ENCODE measurements around the gene RSPH9.

Gene RSPH9

GRCh38 chr6:43674921-43675320 lies 30.1 kb downstream of the RSPH9 start:
- Histone ChIP-seq H3K36me3 (ENCODE audit: insufficient read depth, low read length) (peaks cover 81% of the 10 kb centered on the region; the same call in 1 of the 2 replicates), H3K27ac (no peak overlapping the region), H3K9me3 (ENCODE audit: low read depth, low read length) (no peaks in the 10 kb centered on the region), H3K9ac (ENCODE audit: insufficient read length) (no peak overlapping the region), H3K4me3 (no peak overlapping the region)
- DNase-seq (ENCODE audit: low read depth, low spot score) = no peak
- no peak for TF ChIP-seq FOXP2 (optimal IDR thresholded peaks at IDR 0.05; ENCODE audit: control extremely low read depth, extremely low read length, insufficient read depth)
- no peak for TF ChIP-seq POLR2AphosphoS5 (IDR thresholded peaks at IDR 0.05; ENCODE audit: borderline replicate concordance, low read depth, low read length)
- no peak for TF ChIP-seq EZH2 (IDR thresholded peaks at IDR 0.05)

GRCh38 chr6:43676962-43677606 lies 32.2 kb downstream of the RSPH9 start:
- Histone ChIP-seq H3K9me3 (ENCODE audit: low read depth, low read length) (no peaks in the 10 kb centered on the region), H3K36me3 (ENCODE audit: insufficient read depth, low read length) (peaks cover 82% of the 10 kb centered on the region), H3K9ac (ENCODE audit: insufficient read length) (no peak overlapping the region), H3K4me3 (no peak overlapping the region), H3K27ac (no peak overlapping the region)
- DNase-seq (ENCODE audit: low read depth, low spot score) = no peak
- TF ChIP-seq FOXP2 (optimal IDR thresholded peaks at IDR 0.05; ENCODE audit: control extremely low read depth, extremely low read length, insufficient read depth) (no peak), EZH2 (IDR thresholded peaks at IDR 0.05) (no peak), POLR2AphosphoS5 (IDR thresholded peaks at IDR 0.05; ENCODE audit: borderline replicate concordance, low read depth, low read length) (no peak)

- Histone ChIP-seq H3K36me3 (ENCODE audit: insufficient read depth, low read length) (peaks cover 81% of the 10 kb centered on the region), H3K27ac (no peak overlapping the region), H3K9ac (ENCODE audit: insufficient read length) (no peak overlapping the region), H3K9me3 (ENCODE audit: low read depth, low read length) (no peaks in the 10 kb centered on the region), H3K4me3 (no peak overlapping the region)
- TF ChIP-seq EZH2 (IDR thresholded peaks at IDR 0.05) = no peak
- TF ChIP-seq FOXP2 (optimal IDR thresholded peaks at IDR 0.05; ENCODE audit: control extremely low read depth, extremely low read length, insufficient read depth) = no peak
- no peak for TF ChIP-seq POLR2AphosphoS5 (IDR thresholded peaks at IDR 0.05; ENCODE audit: borderline replicate concordance, low read depth, low read length)
- no peak for DNase-seq (ENCODE audit: low read depth, low spot score)
Measured at GRCh38 chr6:43677759-43678158, 32.9 kb downstream of the RSPH9 start.

- no peaks in the 10 kb centered on the region for H3K9me3 ChIP-seq (ENCODE audit: low read depth, low read length)
- peaks cover 79% of the 10 kb centered on the region for H3K36me3 ChIP-seq (ENCODE audit: insufficient read depth, low read length)
- H3K9ac ChIP-seq (ENCODE audit: insufficient read length) = no peak overlapping the region
- H3K27ac ChIP-seq = no peak overlapping the region
- no peak overlapping the region for H3K4me3 ChIP-seq
- no peak for DNase-seq (ENCODE audit: low read depth, low spot score)
- TF ChIP-seq POLR2AphosphoS5 (IDR thresholded peaks at IDR 0.05; ENCODE audit: borderline replicate concordance, low read depth, low read length) = no peak
- no peak for TF ChIP-seq EZH2 (IDR thresholded peaks at IDR 0.05)
- TF ChIP-seq FOXP2 (optimal IDR thresholded peaks at IDR 0.05; ENCODE audit: control extremely low read depth, extremely low read length, insufficient read depth) = no peak
Measured at GRCh38 chr6:43678341-43678740, 33.5 kb downstream of the RSPH9 start.

- Histone ChIP-seq H3K9ac (ENCODE audit: insufficient read length) (no peak overlapping the region), H3K36me3 (ENCODE audit: insufficient read depth, low read length) (peaks cover 72% of the 10 kb centered on the region), H3K4me3 (no peak overlapping the region), H3K27ac (no peak overlapping the region), H3K9me3 (ENCODE audit: low read depth, low read length) (no peaks in the 10 kb centered on the region)
- DNase-seq (ENCODE audit: low read depth, low spot score) = no peak
- TF ChIP-seq FOXP2 (optimal IDR thresholded peaks at IDR 0.05; ENCODE audit: control extremely low read depth, extremely low read length, insufficient read depth) (no peak), POLR2AphosphoS5 (IDR thresholded peaks at IDR 0.05; ENCODE audit: borderline replicate concordance, low read depth, low read length) (no peak), EZH2 (IDR thresholded peaks at IDR 0.05) (no peak)
Measured at GRCh38 chr6:43679057-43679456, 34.2 kb downstream of the RSPH9 start.

GRCh38 chr6:43680308-43681200 lies 35.7 kb downstream of the RSPH9 start:
- DNase-seq (ENCODE audit: low read depth, low spot score) = no peak
- no peak overlapping the region for H3K9ac ChIP-seq (ENCODE audit: insufficient read length)
- no peak overlapping the region for H3K4me3 ChIP-seq
- no peak for TF ChIP-seq EZH2 (IDR thresholded peaks at IDR 0.05)
- no peak for TF ChIP-seq FOXP2 (optimal IDR thresholded peaks at IDR 0.05; ENCODE audit: control extremely low read depth, extremely low read length, insufficient read depth)
- TF ChIP-seq POLR2AphosphoS5 (IDR thresholded peaks at IDR 0.05; ENCODE audit: borderline replicate concordance, low read depth, low read length) = no peak
- no peaks in the 10 kb centered on the region for H3K9me3 ChIP-seq (ENCODE audit: low read depth, low read length)
- no peak overlapping the region for H3K27ac ChIP-seq
- H3K36me3 ChIP-seq (ENCODE audit: insufficient read depth, low read length) = peaks cover 57% of the 10 kb centered on the region

GRCh38 chr6:43681303-43681702 lies 36.5 kb downstream of the RSPH9 start:
- H3K36me3 ChIP-seq (ENCODE audit: insufficient read depth, low read length) = peaks cover 55% of the 10 kb centered on the region
- H3K27ac ChIP-seq = no peak overlapping the region
- H3K9me3 ChIP-seq (ENCODE audit: low read depth, low read length) = no peaks in the 10 kb centered on the region
- no peak overlapping the region for H3K4me3 ChIP-seq
- TF ChIP-seq FOXP2 (optimal IDR thresholded peaks at IDR 0.05; ENCODE audit: control extremely low read depth, extremely low read length, insufficient read depth) (no peak), POLR2AphosphoS5 (IDR thresholded peaks at IDR 0.05; ENCODE audit: borderline replicate concordance, low read depth, low read length) (no peak), EZH2 (IDR thresholded peaks at IDR 0.05) (no peak)
- no peak overlapping the region for H3K9ac ChIP-seq (ENCODE audit: insufficient read length)
- no peak for DNase-seq (ENCODE audit: low read depth, low spot score)

GRCh38 chr6:43682724-43683429 lies 38.0 kb downstream of the RSPH9 start:
- Histone ChIP-seq H3K9me3 (ENCODE audit: low read depth, low read length) (no peaks in the 10 kb centered on the region), H3K9ac (ENCODE audit: insufficient read length) (no peak overlapping the region), H3K27ac (no peak overlapping the region), H3K4me3 (no peak overlapping the region), H3K36me3 (ENCODE audit: insufficient read depth, low read length) (peaks cover 40% of the 10 kb centered on the region)
- TF ChIP-seq FOXP2 (optimal IDR thresholded peaks at IDR 0.05; ENCODE audit: control extremely low read depth, extremely low read length, insufficient read depth) (no peak), EZH2 (IDR thresholded peaks at IDR 0.05) (no peak)
- no peak for DNase-seq (ENCODE audit: low read depth, low spot score)
